Measurements from ENCODE around the gene ARHGAP6.

The ARHGAP6 gene

GRCh38 chrX:11351375-11352295 lies 314.1 kb downstream of the ARHGAP6 start:
- TF ChIP-seq CTCF (IDR thresholded peaks at IDR 0.05; ENCODE audit: insufficient read depth, low read depth, low read length, missing control alignments), result no peak
- DNase-seq (ENCODE audit: low read depth), result no peak
- H3K4me3 ChIP-seq (ENCODE audit: low read length), result no peak overlapping the region

GRCh38 chrX:11349661-11350337 lies 315.9 kb downstream of the ARHGAP6 start:
- no peak for DNase-seq (ENCODE audit: low read depth)
- no peak for TF ChIP-seq CTCF (IDR thresholded peaks at IDR 0.05; ENCODE audit: insufficient read depth, low read depth, low read length, missing control alignments)
- no peak overlapping the region for H3K4me3 ChIP-seq (ENCODE audit: low read length)

- TF ChIP-seq CTCF (IDR thresholded peaks at IDR 0.05; ENCODE audit: insufficient read depth, low read depth, low read length, missing control alignments), result no peak
- DNase-seq (ENCODE audit: low read depth), result no peak
Measured at GRCh38 chrX:11349020-11349419, 316.7 kb downstream of the ARHGAP6 start.

GRCh38 chrX:11347300-11347699 lies 318.4 kb downstream of the ARHGAP6 start:
- no peak for TF ChIP-seq CTCF (IDR thresholded peaks at IDR 0.05; ENCODE audit: insufficient read depth, low read depth, low read length, missing control alignments)
- no peak overlapping the region for H3K4me3 ChIP-seq (ENCODE audit: low read length)
- no peak for DNase-seq (ENCODE audit: low read depth)

More at GRCh38 chrX:11349020-11349419, 316.7 kb downstream of the ARHGAP6 start:
- no peak overlapping the region for H3K4me3 ChIP-seq (ENCODE audit: low read length)

- DNase-seq (ENCODE audit: low read depth), result no peak
- no peak for TF ChIP-seq CTCF (IDR thresholded peaks at IDR 0.05; ENCODE audit: insufficient read depth, low read depth, low read length, missing control alignments)
- H3K4me3 ChIP-seq (ENCODE audit: low read length), result no peak overlapping the region
Measured at GRCh38 chrX:11346121-11346682, 319.5 kb downstream of the ARHGAP6 start.

GRCh38 chrX:11342673-11343072 lies 323.0 kb downstream of the ARHGAP6 start:
- no peak for DNase-seq (ENCODE audit: low read depth)
- H3K4me3 ChIP-seq (ENCODE audit: low read length), result no peak overlapping the region
- no peak for TF ChIP-seq CTCF (IDR thresholded peaks at IDR 0.05; ENCODE audit: insufficient read depth, low read depth, low read length, missing control alignments)

All from epithelial cell of esophagus (primary cell).